Ishikawa (cell line): ENCODE results near the gene NAT10.

Experiments
- CEBPB ChIP-seq: IDR thresholded peaks from 2 replicates; pipeline ENCODE4 v1.6.1; 2012
- CREB1 ChIP-seq: IDR thresholded peaks from 2 replicates; pipeline ENCODE4 v1.6.1; 2012; ENCODE audit warnings: low read depth
- EGR1 ChIP-seq: IDR thresholded peaks from 2 replicates; pipeline ENCODE4 v1.6.1; 2012
- EP300 ChIP-seq: IDR thresholded peaks from 2 replicates; pipeline ENCODE4 v1.6.1; 2012; ENCODE audit warnings: borderline replicate concordance
- FOXM1 ChIP-seq: IDR thresholded peaks from 2 replicates; pipeline ENCODE4 v1.6.1; 2012; ENCODE audit warnings: low read depth, borderline replicate concordance
- NFIC ChIP-seq: IDR thresholded peaks from 2 replicates; pipeline ENCODE4 v1.6.1; 2012
- RAD21 ChIP-seq: IDR thresholded peaks from 2 replicates; pipeline ENCODE4 v1.6.1; 2012; ENCODE audit warnings: low read depth
- TAF1 ChIP-seq: IDR thresholded peaks from 2 replicates; pipeline ENCODE4 v1.6.1; 2012; ENCODE audit warnings: low read depth, mild to moderate bottlenecking
- TCF12 ChIP-seq: IDR thresholded peaks from 2 replicates; pipeline ENCODE4 v1.6.1; 2012; ENCODE audit warnings: low read depth
- TEAD4 ChIP-seq: IDR thresholded peaks from 2 replicates; pipeline ENCODE4 v1.6.1; 2012
- YY1 ChIP-seq: IDR thresholded peaks from 2 replicates; pipeline ENCODE4 v1.6.1; 2012; ENCODE audit warnings: low read depth
- ZBTB7A ChIP-seq: IDR thresholded peaks from 2 replicates; pipeline ENCODE4 v1.6.1; 2012; ENCODE audit warnings: low read depth
- TF ChIP-seq, protein P1 (sequence below): IDR thresholded peaks from 2 replicates; pipeline ENCODE4 v1.6.1; 2012
- TF ChIP-seq, protein P2 (sequence below): IDR thresholded peaks from 2 replicates; pipeline ENCODE4 v1.6.1; 2012; ENCODE audit warnings: low read depth, mild to moderate bottlenecking
- TF ChIP-seq, protein P3 (sequence below): IDR thresholded peaks from 2 replicates; pipeline ENCODE4 v1.6.1; 2012

The NAT10 gene

DNA sequence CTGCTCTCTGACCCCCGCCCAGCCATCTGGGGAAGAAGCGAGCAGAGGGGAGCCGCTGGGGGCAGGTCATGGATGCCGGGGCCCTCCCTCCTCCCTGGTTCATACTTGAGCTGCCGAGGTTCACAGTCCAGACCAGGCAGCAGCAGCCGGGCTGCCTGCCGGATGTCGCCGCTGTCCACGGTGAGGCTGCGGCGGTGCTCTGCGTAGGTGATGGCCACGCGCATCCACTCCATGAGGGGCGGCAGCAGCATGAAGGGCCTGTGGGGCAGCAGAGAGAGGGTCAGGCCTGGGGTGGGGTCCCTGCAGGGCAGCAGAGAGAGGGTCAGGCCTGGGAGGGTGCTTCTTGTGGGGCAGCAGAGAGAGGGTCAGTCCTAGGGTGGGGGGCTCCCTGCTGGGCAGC lies 67.6 kb downstream of the NAT10 start:
- TF ChIP-seq TAF1 = no peak
- no peak for TF ChIP-seq CEBPB
- TF ChIP-seq, protein P1, sequence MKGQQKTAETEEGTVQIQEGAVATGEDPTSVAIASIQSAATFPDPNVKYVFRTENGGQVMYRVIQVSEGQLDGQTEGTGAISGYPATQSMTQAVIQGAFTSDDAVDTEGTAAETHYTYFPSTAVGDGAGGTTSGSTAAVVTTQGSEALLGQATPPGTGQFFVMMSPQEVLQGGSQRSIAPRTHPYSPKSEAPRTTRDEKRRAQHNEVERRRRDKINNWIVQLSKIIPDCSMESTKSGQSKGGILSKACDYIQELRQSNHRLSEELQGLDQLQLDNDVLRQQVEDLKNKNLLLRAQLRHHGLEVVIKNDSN = no peak
- no peak for TF ChIP-seq CREB1
- TF ChIP-seq ZBTB7A = no peak
- TF ChIP-seq, protein P2, sequence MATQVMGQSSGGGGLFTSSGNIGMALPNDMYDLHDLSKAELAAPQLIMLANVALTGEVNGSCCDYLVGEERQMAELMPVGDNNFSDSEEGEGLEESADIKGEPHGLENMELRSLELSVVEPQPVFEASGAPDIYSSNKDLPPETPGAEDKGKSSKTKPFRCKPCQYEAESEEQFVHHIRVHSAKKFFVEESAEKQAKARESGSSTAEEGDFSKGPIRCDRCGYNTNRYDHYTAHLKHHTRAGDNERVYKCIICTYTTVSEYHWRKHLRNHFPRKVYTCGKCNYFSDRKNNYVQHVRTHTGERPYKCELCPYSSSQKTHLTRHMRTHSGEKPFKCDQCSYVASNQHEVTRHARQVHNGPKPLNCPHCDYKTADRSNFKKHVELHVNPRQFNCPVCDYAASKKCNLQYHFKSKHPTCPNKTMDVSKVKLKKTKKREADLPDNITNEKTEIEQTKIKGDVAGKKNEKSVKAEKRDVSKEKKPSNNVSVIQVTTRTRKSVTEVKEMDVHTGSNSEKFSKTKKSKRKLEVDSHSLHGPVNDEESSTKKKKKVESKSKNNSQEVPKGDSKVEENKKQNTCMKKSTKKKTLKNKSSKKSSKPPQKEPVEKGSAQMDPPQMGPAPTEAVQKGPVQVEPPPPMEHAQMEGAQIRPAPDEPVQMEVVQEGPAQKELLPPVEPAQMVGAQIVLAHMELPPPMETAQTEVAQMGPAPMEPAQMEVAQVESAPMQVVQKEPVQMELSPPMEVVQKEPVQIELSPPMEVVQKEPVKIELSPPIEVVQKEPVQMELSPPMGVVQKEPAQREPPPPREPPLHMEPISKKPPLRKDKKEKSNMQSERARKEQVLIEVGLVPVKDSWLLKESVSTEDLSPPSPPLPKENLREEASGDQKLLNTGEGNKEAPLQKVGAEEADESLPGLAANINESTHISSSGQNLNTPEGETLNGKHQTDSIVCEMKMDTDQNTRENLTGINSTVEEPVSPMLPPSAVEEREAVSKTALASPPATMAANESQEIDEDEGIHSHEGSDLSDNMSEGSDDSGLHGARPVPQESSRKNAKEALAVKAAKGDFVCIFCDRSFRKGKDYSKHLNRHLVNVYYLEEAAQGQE = no peak
- no peak for TF ChIP-seq EP300
- no peak for TF ChIP-seq FOXM1
- TF ChIP-seq TCF12 = no peak
- no peak for TF ChIP-seq EGR1
- no peak for TF ChIP-seq YY1
- no peak for TF ChIP-seq RAD21
- TF ChIP-seq, protein P3, sequence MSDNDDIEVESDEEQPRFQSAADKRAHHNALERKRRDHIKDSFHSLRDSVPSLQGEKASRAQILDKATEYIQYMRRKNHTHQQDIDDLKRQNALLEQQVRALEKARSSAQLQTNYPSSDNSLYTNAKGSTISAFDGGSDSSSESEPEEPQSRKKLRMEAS = no peak
- TF ChIP-seq TEAD4 = no peak
- TF ChIP-seq NFIC = no peak

DNA sequence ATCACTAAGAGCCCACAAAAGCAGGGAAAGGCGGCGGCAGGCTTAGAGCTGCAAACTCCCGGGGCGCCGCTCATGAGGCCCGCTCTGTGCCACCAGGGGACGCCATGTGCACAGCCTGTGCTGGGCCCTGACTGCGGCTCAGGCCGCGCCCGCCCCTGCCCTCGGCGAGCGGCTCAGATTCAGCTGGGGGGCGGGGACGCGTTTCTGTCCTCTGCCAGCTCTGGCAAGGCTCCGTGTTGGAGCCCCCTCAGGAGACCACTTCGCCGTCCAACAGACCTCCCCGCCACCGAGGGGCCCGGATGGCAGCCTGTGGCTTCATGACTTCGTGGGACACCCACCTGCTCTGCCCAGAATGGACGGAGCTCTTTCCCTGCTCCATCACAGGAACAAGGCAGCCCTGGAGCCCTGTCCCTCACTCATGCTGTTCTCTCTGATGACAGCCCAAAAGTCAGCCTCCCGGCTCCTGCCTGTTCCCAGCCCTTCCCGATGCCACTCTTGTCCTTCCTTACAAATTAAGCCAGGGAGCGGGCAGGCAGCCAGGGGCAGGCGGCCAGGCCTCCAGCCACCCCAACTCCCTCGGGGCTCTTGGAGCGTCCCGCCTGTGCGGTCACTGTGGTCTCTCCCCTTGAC lies 69.1 kb downstream of the NAT10 start:
- TF ChIP-seq NFIC (no peak), EGR1 (0 out of 2 replicates have a peak, but pooled peaks have one; percentile 10), RAD21 (peak; percentile 97), TCF12 (peak; percentile 38; the same call in 1 of the 2 replicates)
- TF ChIP-seq, protein P3 = peak; percentile 42; the same call in 1 of the 2 replicates

DNA sequence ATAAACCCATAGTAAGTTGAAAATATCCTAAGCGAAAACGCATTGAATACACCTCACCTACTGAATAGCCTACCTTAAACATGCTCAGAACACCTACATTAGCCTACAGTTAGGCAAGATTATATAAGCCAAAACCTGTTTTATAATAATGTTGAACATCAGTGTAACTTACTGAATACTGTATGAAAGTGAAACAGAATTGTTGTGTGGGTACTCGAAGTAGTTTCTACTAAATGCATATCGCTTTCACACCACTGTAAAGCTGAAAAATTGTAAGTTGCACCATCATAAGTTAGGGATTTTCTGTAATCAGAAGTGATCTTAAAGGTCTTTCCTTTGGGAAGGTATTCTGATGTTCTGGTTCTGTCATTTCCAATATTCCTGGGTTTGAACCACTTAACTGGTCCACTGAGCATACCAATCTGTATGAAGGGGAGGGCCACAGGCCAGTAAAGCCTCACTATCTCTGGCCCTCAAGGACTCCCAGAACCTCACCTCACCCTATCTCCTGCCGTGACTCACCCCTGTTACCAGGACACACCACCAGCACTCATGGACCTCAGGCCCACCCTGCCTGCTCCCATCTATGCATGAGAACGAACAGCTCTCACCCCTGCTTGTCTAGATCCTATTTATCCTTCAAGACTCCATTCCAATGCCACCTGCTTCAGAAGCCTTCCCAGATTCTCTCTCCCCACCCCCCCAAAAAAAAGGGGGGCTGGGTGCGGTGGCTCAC lies 70.0 kb downstream of the NAT10 start:
- TF ChIP-seq EGR1 = no peak
- TF ChIP-seq NFIC = no peak
- TF ChIP-seq RAD21 = no peak
- no peak for TF ChIP-seq TEAD4
- TF ChIP-seq CEBPB = no peak
- no peak for TF ChIP-seq CREB1
- TF ChIP-seq, protein P2 = no peak
- TF ChIP-seq FOXM1 = no peak
- TF ChIP-seq, protein P1 = no peak
- no peak for TF ChIP-seq TAF1

DNA sequence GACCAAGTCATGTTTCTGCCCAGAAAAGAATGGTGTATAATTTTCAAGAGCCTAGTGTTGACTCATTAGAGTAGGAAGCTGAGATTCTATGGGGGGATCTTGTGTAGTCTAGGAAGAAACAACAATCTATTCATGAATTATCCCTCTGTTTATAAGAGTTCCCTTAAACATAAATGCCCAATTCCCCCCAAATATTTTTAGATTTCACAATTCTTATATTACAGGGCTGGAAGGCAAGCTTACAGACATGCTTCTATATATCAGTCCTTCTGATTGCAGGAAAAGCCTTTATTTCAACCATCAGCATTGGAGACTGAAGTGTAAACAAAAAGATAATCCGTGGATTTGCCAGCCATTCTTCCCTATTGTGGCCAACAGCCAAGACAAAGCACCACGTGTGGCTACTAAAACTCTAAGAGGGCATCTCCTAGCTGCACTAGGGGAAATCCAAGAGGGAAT lies 71.4 kb downstream of the NAT10 start:
- TF ChIP-seq, protein P3 = no peak
- TF ChIP-seq EGR1 (no peak), TEAD4 (no peak), CREB1 (no peak), EP300 (no peak), TAF1 (no peak), YY1 (no peak), RAD21 (no peak), CEBPB (no peak), FOXM1 (no peak), TCF12 (no peak), NFIC (no peak), ZBTB7A (no peak)
- TF ChIP-seq, protein P1 = no peak
- TF ChIP-seq, protein P2 = no peak
